Upper lobe of left lung (tissue), 6 donors: ENCODE measurements around the gene ZNF500. TPM values are rescaled to one million over a fixed set of nuclear protein-coding genes. Genes with fewer than 3 reads are reported as not detected.
A peak's percentile ranks its signal among the peaks of the same experiment; 100 is the strongest.

Experiments used
- ATAC-seq, 2 donors: fragments of 200-7000 bp; cut with Tn5 transposase; one replicate each; pipeline ENCODE4 v1.9.1; 2022; ENCODE audit warnings: mild to moderate bottlenecking in 2 of 2, moderate library complexity in 2 of 2; ENCODE audit not compliant: low FRiP score in 2 of 2
- DNase-seq, 2 donors: peaks; one replicate each; pipeline ENCODE4 v3.0.0-alpha.2; 2019 to 2020
- H3K27ac ChIP-seq, 4 donors: fragments of 200-600 bp; sonication (generic); one replicate each; pipeline ENCODE4 v1.5.1; 2016 to 2019
- H3K27me3 ChIP-seq, 4 donors: fragments of 200-600 bp; sonication (generic); one replicate each; pipeline ENCODE4 v1.5.1; 2017 to 2019
- H3K36me3 ChIP-seq, 4 donors: fragments of 200-600 bp; sonication (generic); one replicate each; pipeline ENCODE4 v1.5.1; 2016 to 2019
- H3K4me1 ChIP-seq, 4 donors: fragments of 200-600 bp; sonication (generic); one replicate each; pipeline ENCODE4 v1.5.1; 2018 to 2019
- H3K4me3 ChIP-seq, 4 donors: fragments of 200-600 bp; sonication (generic); one replicate each; pipeline ENCODE4 v1.5.1; 2017 to 2019; ENCODE audit warnings: mild to moderate bottlenecking in 2 of 4, moderate library complexity in 1 of 4
- H3K9me3 ChIP-seq, 4 donors: fragments of 200-600 bp; sonication (generic); one replicate each; pipeline ENCODE4 v1.5.1; 2018 to 2019
- CTCF ChIP-seq, 6 experiments: fragments of 450-650 bp in 4 of 6; fragments of 200-600 bp in 2 of 6; sonication (generic) in 2 of 6; IDR thresholded peaks; one replicate each; pipeline ENCODE4 v1.5.1; 2016 to 2019; ENCODE audit warnings: antibody characterized with exemption in 6 of 6
- EP300 ChIP-seq, 4 donors: sonication (generic); formaldehyde crosslinking; IDR thresholded peaks; one replicate each; pipeline ENCODE4 v1.5.1; 2017; ENCODE audit warnings: antibody characterized with exemption in 4 of 4, control low read depth in 2 of 4
- POLR2A ChIP-seq, 4 donors: fragments of 450-650 bp; IDR thresholded peaks; one replicate each; pipeline ENCODE4 v1.5.1; 2016 to 2017; ENCODE audit warnings: antibody characterized with exemption in 4 of 4, mild to moderate bottlenecking in 2 of 4
- POLR2AphosphoS5 ChIP-seq, 2 donors: sonication (generic); formaldehyde crosslinking; IDR thresholded peaks; one replicate each; pipeline ENCODE4 v1.5.1; 2017; ENCODE audit warnings: antibody characterized with exemption in 2 of 2
- WGBS, 2 donors: methylation state at CpG; one replicate each; pipeline ENCODE4 v1.1.5; 2017 to 2018; 5-methylcytosine and 5-hydroxymethylcytosine counted together
- total RNA-seq, 6 donors: library from RNA; depleted of rRNA in 4 of 6; stranded (reverse); fragments of >200 nt in 4 of 6; gene quantifications; one replicate each; pipeline versions ENCODE4 v1.1.0 to v1.2.1, GENCODE V29; 2016 to 2021
- donor health status: DM: no; HTN: no; CAD: no; lungs with moderate emphysema.
- donor health status: DM: no; HTN: yes; CAD: no; lungs with severe emphysema.

The ZNF500 gene
- total RNA-seq, 6 donors from 2014 or later = 10.1 to 17.5 (median 13.2) TPM

GRCh38 chr16:4703906-4704305, 63.1 kb downstream of the ZNF500 start:
- H3K9me3 ChIP-seq = no peaks in the 10 kb centered on the region
- H3K4me1 ChIP-seq = no peaks in the 10 kb centered on the region
- no peak for DNase-seq
- H3K27me3 ChIP-seq = no peaks in the 10 kb centered on the region
- TF ChIP-seq POLR2A (IDR thresholded peaks at IDR 0.05) = no peak
- TF ChIP-seq EP300 (IDR thresholded peaks at IDR 0.05) = no peak
- TF ChIP-seq CTCF (IDR thresholded peaks at IDR 0.05) = no peak
- TF ChIP-seq POLR2AphosphoS5 (IDR thresholded peaks at IDR 0.05) = no peak
- no peak overlapping the region for H3K27ac ChIP-seq
- peak in 1 of 2 donors; percentile 15 for ATAC-seq
- peaks cover 6 to 83% (median 48%) of the 10 kb centered on the region in 4 donors for H3K36me3 ChIP-seq
- 66% methylated on average over 7 of the region's 7 CpGs; no CpG with 5 or more reads in 1 of the 2 donors for WGBS, 2 donors
- no peak overlapping the region for H3K4me3 ChIP-seq

GRCh38 chr16:4702466-4702808, 64.5 kb downstream of the ZNF500 start:
- Histone ChIP-seq H3K27me3 (no peaks in the 10 kb centered on the region), H3K4me3 (no peak overlapping the region), H3K9me3 (no peaks in the 10 kb centered on the region), H3K27ac (no peak overlapping the region), H3K36me3 (peaks cover 8 to 93% (median 58%) of the 10 kb centered on the region in 4 donors), H3K4me1 (no peaks in the 10 kb centered on the region)
- DNase-seq (no peak), ATAC-seq (no peak)
- WGBS, 2 donors = 84 to 87% methylated on average over 7 of the region's 7 CpGs
- TF ChIP-seq CTCF (IDR thresholded peaks at IDR 0.05) = no peak
- no peak for TF ChIP-seq POLR2A (IDR thresholded peaks at IDR 0.05)
- TF ChIP-seq POLR2AphosphoS5 (IDR thresholded peaks at IDR 0.05) = no peak
- no peak for TF ChIP-seq EP300 (IDR thresholded peaks at IDR 0.05)

GRCh38 chr16:4701791-4702465, 65.0 kb downstream of the ZNF500 start:
- no peaks in the 10 kb centered on the region for H3K4me1 ChIP-seq
- ATAC-seq (no peak), DNase-seq (no peak)
- no peaks in the 10 kb centered on the region for H3K9me3 ChIP-seq
- no peak overlapping the region for H3K4me3 ChIP-seq
- peaks cover 8 to 94% (median 57%) of the 10 kb centered on the region in 4 donors for H3K36me3 ChIP-seq
- H3K27me3 ChIP-seq = no peaks in the 10 kb centered on the region
- no peak overlapping the region for H3K27ac ChIP-seq
- 94 to 95% methylated on average over 9 to 17 of the region's 17 CpGs for WGBS, 2 donors
- TF ChIP-seq POLR2AphosphoS5 (IDR thresholded peaks at IDR 0.05) = no peak
- TF ChIP-seq EP300 (IDR thresholded peaks at IDR 0.05) = no peak
- no peak for TF ChIP-seq CTCF (IDR thresholded peaks at IDR 0.05)
- TF ChIP-seq POLR2A (IDR thresholded peaks at IDR 0.05) = no peak

GRCh38 chr16:4700997-4701743, 65.8 kb downstream of the ZNF500 start:
- Histone ChIP-seq H3K27ac (no peak overlapping the region), H3K27me3 (no peaks in the 10 kb centered on the region), H3K36me3 (peaks cover 8 to 94% (median 60%) of the 10 kb centered on the region in 4 donors), H3K4me1 (no peaks in the 10 kb centered on the region), H3K4me3 (no peak overlapping the region), H3K9me3 (no peaks in the 10 kb centered on the region)
- TF ChIP-seq EP300 (IDR thresholded peaks at IDR 0.05) = no peak
- 91 to 93% methylated on average over 19 to 33 of the region's 33 CpGs for WGBS, 2 donors
- ATAC-seq (no peak), DNase-seq (peak in 1 of 2 donors; percentile 70)

GRCh38 chr16:4700380-4700996, 66.5 kb downstream of the ZNF500 start:
- Histone ChIP-seq H3K9me3 (no peaks in the 10 kb centered on the region), H3K36me3 (peaks cover 12 to 95% (median 65%) of the 10 kb centered on the region in 4 donors), H3K4me1 (peaks cover 0 to under 1% (median 0%) of the 10 kb centered on the region in 4 donors), H3K27me3 (no peaks in the 10 kb centered on the region), H3K4me3 (no peak overlapping the region), H3K27ac (no peak overlapping the region)
- TF ChIP-seq POLR2AphosphoS5 (IDR thresholded peaks at IDR 0.05) (no peak), POLR2A (IDR thresholded peaks at IDR 0.05) (no peak), EP300 (IDR thresholded peaks at IDR 0.05) (no peak), CTCF (IDR thresholded peaks at IDR 0.05) (no peak)
- 89 to 98% methylated on average over 12 to 13 of the region's 13 CpGs for whole genome bisulfite sequencing, 2 donors
- DNase-seq = no peak
- no peak for ATAC-seq
